HS-27A (cell line): ENCODE data around the gene SESN2.

ENCODE experiments used
- DNase-seq: peaks from one replicate; pipeline ENCODE4 v3.0.0-alpha.2; 2012; ENCODE audit warnings: low read depth, missing footprints

Gene SESN2

GRCh38 chr1:28282426-28283407, 23.4 kb downstream of the SESN2 start:
- DNase-seq = no peak

- no peak for DNase-seq
Measured at GRCh38 chr1:28286111-28286510, 26.8 kb downstream of the SESN2 start.

GRCh38 chr1:28288487-28288886, 29.2 kb downstream of the SESN2 start:
- no peak for DNase-seq

- no peak for DNase-seq
Measured at GRCh38 chr1:28290851-28291250, 31.5 kb downstream of the SESN2 start.

GRCh38 chr1:28291711-28292110, 32.4 kb downstream of the SESN2 start:
- DNase-seq = no peak

GRCh38 chr1:28295936-28296335, 36.6 kb downstream of the SESN2 start:
- no peak for DNase-seq

GRCh38 chr1:28296401-28297261, 37.3 kb downstream of the SESN2 start:
- DNase-seq = no peak

GRCh38 chr1:28297826-28298225, 38.5 kb downstream of the SESN2 start:
- no peak for DNase-seq

- no peak for DNase-seq
Measured at GRCh38 chr1:28298438-28298837, 39.1 kb downstream of the SESN2 start.

- no peak for DNase-seq
Measured at GRCh38 chr1:28301368-28302174, 42.3 kb downstream of the SESN2 start.

GRCh38 chr1:28302247-28302646, 42.9 kb downstream of the SESN2 start:
- DNase-seq = no peak

- no peak for DNase-seq
Measured at GRCh38 chr1:28306301-28306949, 47.1 kb downstream of the SESN2 start.

GRCh38 chr1:28308750-28309149, 49.4 kb downstream of the SESN2 start:
- no peak for DNase-seq

GRCh38 chr1:28309702-28310101, 50.4 kb downstream of the SESN2 start:
- DNase-seq = no peak

GRCh38 chr1:28313702-28314546, 54.6 kb downstream of the SESN2 start:
- DNase-seq = no peak

GRCh38 chr1:28314547-28314941, 55.2 kb downstream of the SESN2 start:
- no peak for DNase-seq

- DNase-seq = no peak
Measured at GRCh38 chr1:28317014-28317413, 57.7 kb downstream of the SESN2 start.

- no peak for DNase-seq
Measured at GRCh38 chr1:28322194-28322593, 62.9 kb downstream of the SESN2 start.

GRCh38 chr1:28323720-28324119, 64.4 kb downstream of the SESN2 start:
- no peak for DNase-seq

GRCh38 chr1:28326515-28326914, 67.2 kb downstream of the SESN2 start:
- no peak for DNase-seq

GRCh38 chr1:28326984-28327383, 67.7 kb downstream of the SESN2 start:
- DNase-seq = no peak
